HEK293 (cell line): Measurements from ENCODE around the gene OR2A2.

ENCODE experiments used
- CTCF ChIA-PET: fragments of 350-600 bp; formaldehyde crosslinking; extraction: SDS; loops from one replicate; lab custom pipeline; 2021; ENCODE audit warnings: antibody characterized with exemption; lab: Yijun Ruan, JAX
- POLR2A ChIA-PET: fragments of 300-600 bp; formaldehyde crosslinking; extraction: SDS; loops from one replicate; lab custom pipeline; 2020; ENCODE audit warnings: antibody characterized with exemption, inconsistent platforms; lab: Yijun Ruan, JAX
- H3K27ac ChIP-seq: fragments of 200-500 bp; sonication (Bioruptor generic); 2 replicates; pipeline ENCODE4 v1.5.1; 2014; ENCODE audit warnings: low read depth, low read length, control low read depth, inconsistent platforms; ENCODE audit errors: extremely low read depth
- H3K36me3 ChIP-seq, 2 experiments: fragments of 200-500 bp in 1 of 2; sonication (Bioruptor generic) in 1 of 2; 1 replicate in 1 of 2; 2 replicates in 1 of 2; pipeline ENCODE4 v1.5.1; 2014 to 2017; ENCODE audit warnings: inconsistent platforms in 2 of 2, low read length in 2 of 2; ENCODE audit not compliant: control insufficient read depth in 2 of 2, insufficient read depth in 1 of 2
- H3K4me1 ChIP-seq: fragments of 200-500 bp; sonication (Bioruptor generic); 2 replicates; pipeline ENCODE4 v1.5.1; 2014; ENCODE audit warnings: mild to moderate bottlenecking, low read length, inconsistent platforms; ENCODE audit not compliant: control insufficient read depth, insufficient read depth
- H3K4me3 ChIP-seq: 2 replicates; pipeline ENCODE4 v1.5.1; 2011; ENCODE audit warnings: low read depth, mild to moderate bottlenecking, control low read depth, low read length, moderate library complexity
- H3K9me3 ChIP-seq: fragments of 200-500 bp; sonication (Bioruptor generic); 2 replicates; pipeline ENCODE4 v1.5.1; 2014; ENCODE audit warnings: low read depth, low read length, inconsistent platforms; ENCODE audit not compliant: control insufficient read depth, insufficient read depth
- HOXA7 ChIP-seq: sonication (generic); formaldehyde crosslinking; IDR thresholded peaks from 2 replicates; pipeline ENCODE4 v1.8.1; 2022; ENCODE audit warnings: missing genetic modification reagents, borderline replicate concordance
- SP2 ChIP-seq: fragments of 450-650 bp; formaldehyde crosslinking; IDR thresholded peaks from 2 replicates; pipeline ENCODE4 v1.5.1; 2016; ENCODE audit warnings: missing biosample characterization, missing genetic modification characterization
- TRIM28 ChIP-seq: IDR thresholded peaks from 2 replicates; pipeline ENCODE4 v1.6.1; 2011; ENCODE audit warnings: low read length, control low read depth, borderline replicate concordance
- ZBTB7A ChIP-seq: fragments of 450-650 bp; formaldehyde crosslinking; IDR thresholded peaks from 2 replicates; pipeline ENCODE4 v1.5.1; 2016; ENCODE audit warnings: low read depth, missing biosample characterization, missing genetic modification characterization
- ZFP41 ChIP-seq: fragments of 450-650 bp; formaldehyde crosslinking; IDR thresholded peaks from 2 replicates; pipeline ENCODE4 v1.5.1; 2016; ENCODE audit warnings: missing biosample characterization, missing genetic modification characterization, borderline replicate concordance
- ZNF2 ChIP-seq: fragments of 450-650 bp; formaldehyde crosslinking; IDR thresholded peaks from 2 replicates; pipeline ENCODE4 v1.5.1; 2016; ENCODE audit warnings: missing biosample characterization, missing genetic modification characterization
- ZNF266 ChIP-seq: fragments of 450-650 bp; formaldehyde crosslinking; IDR thresholded peaks from 2 replicates; pipeline ENCODE4 v1.5.1; 2016; ENCODE audit warnings: missing biosample characterization, missing genetic modification characterization, low read depth
- ZNF48 ChIP-seq: fragments of 450-650 bp; formaldehyde crosslinking; IDR thresholded peaks from 2 replicates; pipeline ENCODE4 v1.5.1; 2016; ENCODE audit warnings: missing biosample characterization, missing genetic modification characterization
- ZNF596 ChIP-seq: fragments of 450-650 bp; IDR thresholded peaks from 2 replicates; pipeline ENCODE4 v1.5.0; 2018; ENCODE audit warnings: missing biosample characterization, mild to moderate bottlenecking, missing genetic modification characterization, moderate library complexity
- ZNF654 ChIP-seq: fragments of 450-650 bp; formaldehyde crosslinking; IDR thresholded peaks from 2 replicates; pipeline ENCODE4 v1.5.1; 2016; ENCODE audit warnings: low read depth, missing biosample characterization, missing genetic modification characterization
- ZNF707 ChIP-seq: fragments of 450-650 bp; formaldehyde crosslinking; IDR thresholded peaks from 2 replicates; pipeline ENCODE4 v1.5.1; 2016; ENCODE audit warnings: missing biosample characterization, missing genetic modification characterization
- TF ChIP-seq, protein P1 (sequence below): sonication (generic); formaldehyde crosslinking; IDR thresholded peaks from 2 replicates; pipeline ENCODE4 v1.8.1; 2022; ENCODE audit warnings: mild to moderate bottlenecking, moderate library complexity, missing genetic modification reagents
- TF ChIP-seq, protein P2 (sequence below): fragments of 450-650 bp; formaldehyde crosslinking; IDR thresholded peaks from 2 replicates; pipeline ENCODE4 v1.5.1; 2017; ENCODE audit warnings: missing biosample characterization, missing genetic modification characterization
- TF ChIP-seq, protein P3 (sequence below): fragments of 450-650 bp; formaldehyde crosslinking; IDR thresholded peaks from 2 replicates; pipeline ENCODE4 v1.5.1; 2016; ENCODE audit warnings: missing biosample characterization, missing genetic modification characterization
- TF ChIP-seq, protein P4 (sequence below): fragments of 450-650 bp; formaldehyde crosslinking; IDR thresholded peaks from 2 replicates; pipeline ENCODE4 v1.5.1; 2016; ENCODE audit warnings: missing biosample characterization, missing genetic modification characterization
- TF ChIP-seq, protein P5 (sequence below): fragments of 450-650 bp; formaldehyde crosslinking; IDR thresholded peaks from 2 replicates; pipeline ENCODE4 v1.5.1; 2016; ENCODE audit warnings: missing biosample characterization, missing genetic modification characterization
- TF ChIP-seq, protein P6 (sequence below): fragments of 450-650 bp; formaldehyde crosslinking; IDR thresholded peaks from 2 replicates; pipeline ENCODE4 v1.5.1; 2016; ENCODE audit warnings: missing biosample characterization, missing genetic modification characterization
- TF ChIP-seq, protein P7 (sequence below): fragments of 450-650 bp; formaldehyde crosslinking; IDR thresholded peaks from 2 replicates; pipeline ENCODE4 v1.5.1; 2016; ENCODE audit warnings: missing biosample characterization, missing genetic modification characterization

The OR2A2 gene

DNA sequence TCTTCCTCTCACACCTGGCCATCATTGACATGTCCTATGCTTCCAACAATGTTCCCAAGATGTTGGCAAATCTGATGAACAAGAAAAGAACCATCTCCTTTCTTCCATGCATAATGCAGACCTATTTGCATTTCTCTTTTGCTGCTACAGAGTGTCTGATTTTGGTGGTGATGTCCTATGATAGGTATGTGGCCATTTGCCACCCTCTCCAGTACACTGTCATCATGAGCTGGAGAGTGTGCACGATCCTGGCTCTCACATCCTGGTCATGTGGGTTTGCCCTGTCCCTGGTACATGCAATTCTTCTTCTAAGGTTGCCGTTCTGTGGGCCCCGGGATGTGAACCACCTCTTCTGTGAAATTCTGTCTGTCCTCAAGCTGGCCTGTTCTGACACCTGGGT is 32.8 kb downstream of the OR2A2 start:
- no peak for TF ChIP-seq ZNF707 (tag by site-specific recombination)
- TF ChIP-seq ZNF2 (tag by site-specific recombination): no peak
- TF ChIP-seq, protein P1, sequence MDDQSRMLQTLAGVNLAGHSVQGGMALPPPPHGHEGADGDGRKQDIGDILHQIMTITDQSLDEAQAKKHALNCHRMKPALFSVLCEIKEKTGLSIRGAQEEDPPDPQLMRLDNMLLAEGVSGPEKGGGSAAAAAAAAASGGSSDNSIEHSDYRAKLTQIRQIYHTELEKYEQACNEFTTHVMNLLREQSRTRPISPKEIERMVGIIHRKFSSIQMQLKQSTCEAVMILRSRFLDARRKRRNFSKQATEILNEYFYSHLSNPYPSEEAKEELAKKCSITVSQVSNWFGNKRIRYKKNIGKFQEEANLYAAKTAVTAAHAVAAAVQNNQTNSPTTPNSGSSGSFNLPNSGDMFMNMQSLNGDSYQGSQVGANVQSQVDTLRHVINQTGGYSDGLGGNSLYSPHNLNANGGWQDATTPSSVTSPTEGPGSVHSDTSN (CRISPR knock-in tag): no peak
- TF ChIP-seq, protein P2, sequence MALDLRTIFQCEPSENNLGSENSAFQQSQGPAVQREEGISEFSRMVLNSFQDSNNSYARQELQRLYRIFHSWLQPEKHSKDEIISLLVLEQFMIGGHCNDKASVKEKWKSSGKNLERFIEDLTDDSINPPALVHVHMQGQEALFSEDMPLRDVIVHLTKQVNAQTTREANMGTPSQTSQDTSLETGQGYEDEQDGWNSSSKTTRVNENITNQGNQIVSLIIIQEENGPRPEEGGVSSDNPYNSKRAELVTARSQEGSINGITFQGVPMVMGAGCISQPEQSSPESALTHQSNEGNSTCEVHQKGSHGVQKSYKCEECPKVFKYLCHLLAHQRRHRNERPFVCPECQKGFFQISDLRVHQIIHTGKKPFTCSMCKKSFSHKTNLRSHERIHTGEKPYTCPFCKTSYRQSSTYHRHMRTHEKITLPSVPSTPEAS (tag by site-specific recombination): no peak
- TF ChIP-seq ZFP41 (tag by site-specific recombination): no peak
- no peak for TF ChIP-seq ZBTB7A
- TF ChIP-seq, protein P3, sequence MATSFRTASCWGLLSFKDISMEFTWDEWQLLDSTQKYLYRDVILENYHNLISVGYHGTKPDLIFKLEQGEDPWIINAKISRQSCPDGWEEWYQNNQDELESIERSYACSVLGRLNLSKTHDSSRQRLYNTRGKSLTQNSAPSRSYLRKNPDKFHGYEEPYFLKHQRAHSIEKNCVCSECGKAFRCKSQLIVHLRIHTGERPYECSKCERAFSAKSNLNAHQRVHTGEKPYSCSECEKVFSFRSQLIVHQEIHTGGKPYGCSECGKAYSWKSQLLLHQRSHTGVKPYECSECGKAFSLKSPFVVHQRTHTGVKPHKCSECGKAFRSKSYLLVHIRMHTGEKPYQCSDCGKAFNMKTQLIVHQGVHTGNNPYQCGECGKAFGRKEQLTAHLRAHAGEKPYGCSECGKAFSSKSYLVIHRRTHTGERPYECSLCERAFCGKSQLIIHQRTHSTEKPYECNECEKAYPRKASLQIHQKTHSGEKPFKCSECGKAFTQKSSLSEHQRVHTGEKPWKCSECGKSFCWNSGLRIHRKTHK (tag by site-specific recombination): no peak
- TF ChIP-seq ZNF48 (tag by site-specific recombination): no peak
- no peak for TF ChIP-seq ZNF596 (tag by site-specific recombination)
- TF ChIP-seq TRIM28: no peak
- TF ChIP-seq, protein P4, sequence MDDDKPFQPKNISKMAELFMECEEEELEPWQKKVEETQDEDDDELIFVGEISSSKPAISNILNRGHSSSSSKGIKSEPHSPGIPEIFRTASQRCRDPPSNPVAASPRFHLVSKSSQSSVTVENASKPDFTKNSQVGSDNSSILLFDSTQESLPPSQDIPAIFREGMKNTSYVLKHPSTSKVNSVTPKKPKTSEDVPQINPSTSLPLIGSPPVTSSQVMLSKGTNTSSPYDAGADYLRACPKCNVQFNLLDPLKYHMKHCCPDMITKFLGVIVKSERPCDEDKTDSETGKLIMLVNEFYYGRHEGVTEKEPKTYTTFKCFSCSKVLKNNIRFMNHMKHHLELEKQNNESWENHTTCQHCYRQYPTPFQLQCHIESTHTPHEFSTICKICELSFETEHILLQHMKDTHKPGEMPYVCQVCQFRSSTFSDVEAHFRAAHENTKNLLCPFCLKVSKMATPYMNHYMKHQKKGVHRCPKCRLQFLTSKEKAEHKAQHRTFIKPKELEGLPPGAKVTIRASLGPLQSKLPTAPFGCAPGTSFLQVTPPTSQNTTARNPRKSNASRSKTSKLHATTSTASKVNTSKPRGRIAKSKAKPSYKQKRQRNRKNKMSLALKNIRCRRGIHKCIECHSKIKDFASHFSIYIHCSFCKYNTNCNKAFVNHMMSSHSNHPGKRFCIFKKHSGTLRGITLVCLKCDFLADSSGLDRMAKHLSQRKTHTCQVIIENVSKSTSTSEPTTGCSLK (tag by site-specific recombination): no peak
- TF ChIP-seq, protein P5, sequence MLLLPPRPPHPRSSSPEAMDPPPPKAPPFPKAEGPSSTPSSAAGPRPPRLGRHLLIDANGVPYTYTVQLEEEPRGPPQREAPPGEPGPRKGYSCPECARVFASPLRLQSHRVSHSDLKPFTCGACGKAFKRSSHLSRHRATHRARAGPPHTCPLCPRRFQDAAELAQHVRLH (tag by site-specific recombination): no peak
- TF ChIP-seq, protein P6, sequence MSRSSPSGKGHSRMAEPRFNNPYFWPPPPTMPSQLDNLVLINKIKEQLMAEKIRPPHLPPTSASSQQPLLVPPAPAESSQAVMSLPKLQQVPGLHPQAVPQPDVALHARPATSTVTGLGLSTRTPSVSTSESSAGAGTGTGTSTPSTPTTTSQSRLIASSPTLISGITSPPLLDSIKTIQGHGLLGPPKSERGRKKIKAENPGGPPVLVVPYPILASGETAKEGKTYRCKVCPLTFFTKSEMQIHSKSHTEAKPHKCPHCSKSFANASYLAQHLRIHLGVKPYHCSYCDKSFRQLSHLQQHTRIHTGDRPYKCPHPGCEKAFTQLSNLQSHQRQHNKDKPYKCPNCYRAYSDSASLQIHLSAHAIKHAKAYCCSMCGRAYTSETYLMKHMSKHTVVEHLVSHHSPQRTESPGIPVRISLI (tag by site-specific recombination): no peak
- no peaks in the 10 kb centered on the region for H3K36me3 ChIP-seq
- POLR2A ChIA-PET: no interaction called here
- H3K4me3 ChIP-seq: no peak overlapping the region
- H3K27ac ChIP-seq: no peak overlapping the region
- CTCF ChIA-PET: no interaction called here
- H3K4me1 ChIP-seq: no peaks in the 10 kb centered on the region
- no peaks in the 10 kb centered on the region for H3K9me3 ChIP-seq

DNA sequence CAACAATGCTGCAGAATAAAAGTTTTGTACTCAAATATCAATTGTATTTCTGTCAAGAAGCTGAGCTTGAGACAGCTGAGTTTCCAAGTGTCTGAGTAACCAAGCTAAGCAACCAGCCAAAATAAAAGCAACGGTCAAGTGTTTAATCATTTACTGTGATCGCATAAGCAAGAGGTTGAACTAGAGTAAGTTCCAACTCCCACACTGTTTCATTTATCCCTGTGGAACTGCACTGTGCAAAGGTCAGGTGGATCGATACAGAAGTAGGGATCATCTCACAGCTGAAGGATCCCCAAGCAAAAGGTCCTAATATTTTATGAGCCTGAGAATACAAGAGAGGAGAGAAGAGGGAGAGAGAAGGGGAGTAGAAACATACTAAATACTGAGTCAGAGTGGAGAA is 35.0 kb downstream of the OR2A2 start:
- TF ChIP-seq SP2 (tag by site-specific recombination): no peak
- no peak for TF ChIP-seq ZNF266 (tag by site-specific recombination)
- TF ChIP-seq, protein P7, sequence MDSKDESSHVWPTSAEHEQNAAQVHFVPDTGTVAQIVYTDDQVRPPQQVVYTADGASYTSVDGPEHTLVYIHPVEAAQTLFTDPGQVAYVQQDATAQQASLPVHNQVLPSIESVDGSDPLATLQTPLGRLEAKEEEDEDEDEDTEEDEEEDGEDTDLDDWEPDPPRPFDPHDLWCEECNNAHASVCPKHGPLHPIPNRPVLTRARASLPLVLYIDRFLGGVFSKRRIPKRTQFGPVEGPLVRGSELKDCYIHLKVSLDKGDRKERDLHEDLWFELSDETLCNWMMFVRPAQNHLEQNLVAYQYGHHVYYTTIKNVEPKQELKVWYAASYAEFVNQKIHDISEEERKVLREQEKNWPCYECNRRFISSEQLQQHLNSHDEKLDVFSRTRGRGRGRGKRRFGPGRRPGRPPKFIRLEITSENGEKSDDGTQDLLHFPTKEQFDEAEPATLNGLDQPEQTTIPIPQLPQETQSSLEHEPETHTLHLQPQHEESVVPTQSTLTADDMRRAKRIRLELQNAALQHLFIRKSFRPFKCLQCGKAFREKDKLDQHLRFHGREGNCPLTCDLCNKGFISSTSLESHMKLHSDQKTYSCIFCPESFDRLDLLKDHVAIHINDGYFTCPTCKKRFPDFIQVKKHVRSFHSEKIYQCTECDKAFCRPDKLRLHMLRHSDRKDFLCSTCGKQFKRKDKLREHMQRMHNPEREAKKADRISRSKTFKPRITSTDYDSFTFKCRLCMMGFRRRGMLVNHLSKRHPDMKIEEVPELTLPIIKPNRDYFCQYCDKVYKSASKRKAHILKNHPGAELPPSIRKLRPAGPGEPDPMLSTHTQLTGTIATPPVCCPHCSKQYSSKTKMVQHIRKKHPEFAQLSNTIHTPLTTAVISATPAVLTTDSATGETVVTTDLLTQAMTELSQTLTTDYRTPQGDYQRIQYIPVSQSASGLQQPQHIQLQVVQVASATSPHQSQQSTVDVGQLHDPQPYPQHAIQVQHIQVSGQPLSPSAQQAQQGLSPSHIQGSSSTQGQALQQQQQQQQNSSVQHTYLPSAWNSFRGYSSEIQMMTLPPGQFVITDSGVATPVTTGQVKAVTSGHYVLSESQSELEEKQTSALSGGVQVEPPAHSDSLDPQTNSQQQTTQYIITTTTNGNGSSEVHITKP (tag by site-specific recombination): no peak
- no peak for TF ChIP-seq HOXA7
- no peak for TF ChIP-seq ZNF654 (tag by site-specific recombination)
- ChIA-PET POLR2A (no interaction called here), CTCF (no interaction called here)
- no peak overlapping the region for H3K4me3 ChIP-seq
- no peaks in the 10 kb centered on the region for H3K36me3 ChIP-seq
- no peaks in the 10 kb centered on the region for H3K9me3 ChIP-seq
- H3K4me1 ChIP-seq: no peaks in the 10 kb centered on the region
- no peak overlapping the region for H3K27ac ChIP-seq
